Right hindlimb (tissue), 1 donor: ENCODE results near the gene PTPRK.

Experiments used
- DNase-seq: peaks from one replicate; pipeline ENCODE4 v3.0.0-alpha.2; 2018

The PTPRK gene

GRCh38 chr6:128376952-128377503 lies 143.4 kb downstream of the PTPRK start:
- no peak for DNase-seq

DNA sequence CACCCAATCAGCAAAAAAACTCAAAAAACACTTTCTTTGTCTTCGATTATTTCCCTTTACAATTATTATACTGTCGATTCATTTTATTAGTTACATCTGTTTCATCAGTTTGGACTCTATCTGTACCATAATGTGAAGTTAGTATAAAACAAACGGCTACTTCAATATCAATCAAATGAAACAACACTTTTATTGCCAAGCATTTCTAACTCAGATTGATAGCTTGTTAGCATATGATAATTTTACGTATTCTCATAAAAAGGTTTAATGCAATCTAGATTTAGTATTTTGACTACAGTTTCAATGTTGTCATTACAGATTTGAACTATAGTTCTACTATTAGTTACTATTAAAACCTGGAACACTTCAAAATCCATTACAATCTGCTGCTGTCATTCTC lies 149.3 kb downstream of the PTPRK start:
- no peak for DNase-seq

- DNase-seq, result no peak
Measured at GRCh38 chr6:128370072-128370471, 150.3 kb downstream of the PTPRK start.

GRCh38 chr6:128368213-128368944 lies 152.0 kb downstream of the PTPRK start:
- no peak for DNase-seq

- no peak for DNase-seq
Measured at GRCh38 chr6:128367437-128367836, 153.0 kb downstream of the PTPRK start.

GRCh38 chr6:128365520-128366160 lies 154.8 kb downstream of the PTPRK start:
- no peak for DNase-seq

GRCh38 chr6:128364766-128365519 lies 155.5 kb downstream of the PTPRK start:
- no peak for DNase-seq

DNA sequence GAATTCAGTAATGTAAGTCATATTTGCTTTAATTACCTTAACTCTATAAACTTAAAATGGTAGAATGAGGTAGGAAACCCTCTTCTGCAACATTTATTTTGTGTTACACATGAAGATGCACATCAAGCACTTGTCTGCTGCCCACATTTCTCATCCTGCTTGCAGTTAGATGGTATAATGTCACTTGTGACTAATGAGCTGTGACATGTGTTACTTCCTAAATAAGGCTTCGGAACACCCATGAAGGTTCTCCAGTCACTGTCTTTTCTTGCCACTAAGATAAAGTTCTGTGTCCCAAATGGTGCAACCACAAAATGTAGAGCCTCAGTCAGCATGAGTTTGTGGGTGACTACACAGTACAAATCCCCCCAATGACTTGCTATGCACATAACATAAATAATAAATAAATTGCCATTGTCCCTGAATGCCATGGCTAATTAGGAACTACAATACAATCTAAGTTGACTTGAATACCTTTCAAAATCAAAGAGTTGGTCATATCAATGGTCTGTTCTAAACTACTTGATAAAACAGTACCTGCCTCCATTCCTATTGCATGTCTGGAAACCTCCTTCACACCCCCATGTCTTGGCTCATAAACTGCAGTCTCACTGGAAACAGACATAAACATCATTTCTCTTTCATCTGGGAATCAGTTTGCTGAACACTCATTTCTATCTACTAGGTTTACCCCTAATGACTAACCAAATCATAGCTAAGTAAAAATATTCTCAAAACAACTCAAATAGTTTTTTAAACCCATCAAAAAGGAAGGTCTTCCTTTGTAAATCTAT lies 157.2 kb downstream of the PTPRK start:
- DNase-seq, result no peak

DNA sequence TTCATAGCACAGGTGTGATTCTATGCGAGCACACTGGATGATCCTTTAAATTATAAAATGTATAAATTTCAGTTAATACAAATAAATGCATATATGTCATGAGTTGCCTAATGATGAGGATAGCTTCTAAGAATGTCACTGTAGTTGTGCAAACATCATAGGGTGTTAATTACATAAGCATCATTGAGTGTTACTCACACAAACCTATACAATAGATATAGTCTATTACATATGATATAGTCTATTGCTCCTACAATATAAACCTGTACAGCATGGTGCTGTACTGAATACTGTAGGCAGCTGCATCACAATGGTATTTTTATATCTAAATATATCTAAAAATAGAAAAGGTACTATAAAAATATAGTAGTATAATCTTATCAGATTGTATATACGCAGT lies 159.0 kb downstream of the PTPRK start:
- no peak for DNase-seq

GRCh38 chr6:128358244-128358776 lies 162.1 kb downstream of the PTPRK start:
- DNase-seq, result no peak

- no peak for DNase-seq
Measured at GRCh38 chr6:128357392-128358130, 162.8 kb downstream of the PTPRK start.

DNA sequence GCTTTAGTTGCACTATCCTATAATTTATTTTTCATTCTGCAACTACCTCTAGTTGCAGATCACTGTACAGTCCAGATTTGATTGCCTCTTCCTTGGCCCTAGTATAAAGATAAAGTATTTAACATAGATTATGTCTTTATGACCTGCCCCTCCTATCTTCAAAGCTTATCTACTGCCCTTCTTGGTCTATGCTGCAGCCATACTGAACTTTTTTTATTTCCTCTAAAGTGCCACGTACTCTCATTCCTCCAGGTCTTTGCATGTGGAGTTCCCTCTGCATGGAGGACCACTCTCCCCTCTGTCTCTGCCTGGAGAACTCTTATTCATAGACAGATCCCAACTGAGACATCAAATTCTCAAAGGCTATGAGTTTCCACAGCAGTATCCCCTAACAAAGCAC lies 168.0 kb downstream of the PTPRK start:
- no peak for DNase-seq

DNA sequence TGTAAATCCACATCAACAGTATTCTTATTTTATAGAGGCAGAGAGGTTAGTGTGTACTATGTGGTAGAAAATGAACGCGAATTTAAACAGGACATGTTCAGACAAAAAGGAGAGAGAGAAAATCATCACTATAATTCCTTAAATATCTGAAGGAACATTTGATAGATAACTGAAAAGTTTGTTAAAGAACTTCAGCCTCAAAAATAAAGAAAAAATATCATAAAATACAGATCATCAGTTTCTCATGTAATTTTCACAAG lies 169.2 kb downstream of the PTPRK start:
- no peak for DNase-seq

- no peak for DNase-seq
Measured at GRCh38 chr6:128350416-128351254, 169.8 kb downstream of the PTPRK start.

GRCh38 chr6:128347123-128347522 lies 173.3 kb downstream of the PTPRK start:
- DNase-seq, result no peak

GRCh38 chr6:128346569-128346968 lies 173.8 kb downstream of the PTPRK start:
- DNase-seq, result no peak

DNA sequence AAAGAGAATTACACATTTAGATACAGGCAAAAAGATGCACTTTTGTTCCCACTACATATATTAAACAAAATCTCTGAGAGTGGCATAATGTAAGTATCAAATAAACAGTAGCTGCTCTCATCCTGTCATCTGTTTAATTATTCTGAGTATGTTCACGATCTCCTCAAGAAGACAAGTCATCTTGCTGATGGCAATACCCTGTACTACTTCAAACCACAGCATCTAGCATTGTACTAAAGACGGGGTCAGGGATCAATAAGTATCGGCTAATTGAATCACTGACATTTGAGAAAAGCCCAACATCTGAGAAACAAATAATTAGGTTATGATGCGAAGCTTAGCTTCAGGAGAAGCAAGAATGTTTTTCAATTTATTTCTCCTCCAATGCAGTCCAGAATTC lies 175.1 kb downstream of the PTPRK start:
- no peak for DNase-seq

DNA sequence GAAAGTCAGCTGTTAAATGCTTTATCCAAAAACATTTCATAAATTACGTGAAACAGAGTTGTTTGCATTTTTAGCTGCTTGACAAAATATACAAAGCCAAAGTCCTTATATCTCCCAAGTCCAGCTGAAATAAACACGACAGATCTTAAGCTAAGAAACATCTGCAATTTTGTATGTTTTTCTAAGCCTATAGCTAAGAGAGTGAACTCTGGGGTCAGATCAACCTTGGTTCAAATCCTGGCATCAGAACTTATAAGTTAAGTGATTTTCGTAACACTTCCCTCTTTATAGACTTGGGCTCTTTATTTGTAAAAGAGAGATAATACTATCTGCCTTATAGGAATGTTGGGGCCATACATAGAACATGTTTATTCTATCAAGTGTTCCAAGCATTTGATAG lies 176.7 kb downstream of the PTPRK start:
- no peak for DNase-seq

DNA sequence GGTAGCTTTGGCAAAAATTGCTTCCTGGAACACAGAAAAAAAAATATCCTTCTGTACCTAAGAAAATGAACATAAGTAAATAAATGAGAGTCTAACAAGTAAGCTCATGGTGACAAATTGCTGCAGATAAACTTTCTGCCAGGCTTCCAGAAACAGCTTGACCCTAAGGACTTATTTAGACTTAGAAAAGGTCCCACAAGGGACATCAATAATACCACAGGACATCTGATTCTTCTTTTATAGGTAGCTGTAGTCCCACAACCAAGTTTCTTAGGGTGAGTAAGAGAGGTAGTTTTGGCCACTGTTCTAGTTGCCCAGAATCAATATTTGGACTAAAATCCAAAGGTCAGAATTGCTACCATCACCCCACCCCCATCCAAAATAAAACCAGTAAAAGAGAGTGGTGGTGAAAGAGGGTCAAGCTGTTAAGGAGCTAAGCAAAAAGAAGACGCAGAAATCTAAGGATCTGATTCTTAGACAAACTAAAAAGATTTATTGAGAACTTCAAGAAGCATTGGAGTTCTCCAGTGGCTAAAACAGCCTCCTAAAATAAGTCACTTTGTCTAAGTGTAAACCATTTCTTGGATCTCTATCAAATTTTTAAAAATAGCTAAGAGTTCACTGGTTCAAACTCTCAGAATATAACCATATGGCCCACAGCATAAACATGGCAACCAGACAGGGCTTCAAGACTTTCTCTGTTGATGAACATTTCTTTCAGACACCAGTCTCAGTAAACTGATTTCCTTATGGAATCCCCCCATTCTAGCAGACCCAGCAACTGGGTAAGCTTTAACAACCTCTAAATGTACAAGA lies 180.6 kb downstream of the PTPRK start:
- no peak for DNase-seq

DNA sequence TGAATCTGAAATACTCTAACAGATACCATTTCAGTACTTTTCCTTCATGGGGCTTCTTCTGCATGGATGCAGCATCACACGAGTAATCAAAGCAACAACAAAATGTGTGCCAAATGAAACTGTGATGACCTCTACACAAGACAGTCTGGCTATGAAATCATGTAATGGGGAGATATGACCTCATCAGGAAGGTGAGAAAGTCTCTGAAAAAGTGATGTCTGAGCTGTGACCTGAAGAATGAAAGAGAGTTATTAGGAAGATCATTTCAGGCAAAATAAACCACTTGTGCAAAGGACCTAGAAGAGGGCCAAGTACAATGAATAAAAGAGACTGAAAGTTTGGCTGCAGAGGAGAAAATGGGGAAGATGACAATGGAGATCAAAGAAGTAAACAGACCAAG lies 182.8 kb downstream of the PTPRK start:
- DNase-seq, result no peak
